ENCODE results near the gene GATA3.

Gene GATA3

DNA sequence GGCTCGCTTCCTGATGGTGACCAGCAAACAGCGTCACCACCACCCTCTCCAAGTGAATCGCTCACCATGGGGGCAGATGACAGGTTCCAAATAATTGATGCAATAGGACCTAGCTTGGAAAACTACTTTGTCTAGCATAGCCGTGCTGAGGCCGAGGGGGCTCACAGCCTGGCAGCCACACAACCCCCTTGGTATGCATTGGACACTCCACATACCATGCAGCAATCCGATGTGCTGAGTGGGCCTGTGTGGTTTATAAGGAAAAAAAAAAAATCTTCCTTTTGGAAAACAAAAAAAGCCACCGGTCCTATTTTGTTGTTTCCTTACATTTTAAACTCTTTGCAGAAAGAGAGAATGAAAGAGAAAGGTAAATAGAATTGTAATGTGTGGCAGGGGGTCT is 15.1 kb downstream of the GATA3 start:
- H3K18ac ChIP-seq (ENCODE audit: low read depth in 1 of 2, low read length in 2 of 2): peak overlapping the region in 1 of 2 experiments; percentile 75
- no peaks in the 10 kb centered on the region for H3K9me3 ChIP-seq (ENCODE audit: control insufficient read depth, low read length)
- H2BK12ac ChIP-seq (ENCODE audit: low read length in 2 of 2): no peak overlapping the region
- H3K23ac ChIP-seq (ENCODE audit: low read length in 2 of 2): no peak overlapping the region
- peak; percentile 70 for DNase-seq
- H3K4me1 ChIP-seq (ENCODE audit: control insufficient read depth, insufficient read depth, low read depth, low read length): peaks cover 2% of the 10 kb centered on the region
- no peaks in the 10 kb centered on the region for H3K79me1 ChIP-seq (replicated peaks; ENCODE audit: low read length, poor library complexity, severe bottlenecking)
- H3K4me2 ChIP-seq (ENCODE audit: low read length, poor library complexity, severe bottlenecking): no peak overlapping the region
- no peak overlapping the region for H2BK5ac ChIP-seq (ENCODE audit: low read depth, low read length, poor library complexity, severe bottlenecking)
- no peak overlapping the region for H3K4ac ChIP-seq (ENCODE audit: low read depth in 1 of 2, low read length in 2 of 2)
- H4K8ac ChIP-seq (ENCODE audit: low read length): peak overlapping the region; percentile 63
- H3K14ac ChIP-seq (ENCODE audit: low read length in 2 of 2): no peak overlapping the region
- no peak overlapping the region for H3K4me3 ChIP-seq (ENCODE audit: insufficient read depth in 1 of 2, low read depth in 1 of 2, low read length in 2 of 2)
- H3K27ac ChIP-seq (ENCODE audit: low read length, poor library complexity, severe bottlenecking): no peak overlapping the region
- 67% methylated on average over 6 of the region's 7 CpGs for WGBS
- H3K36me3 ChIP-seq (ENCODE audit: control insufficient read depth in 1 of 2, insufficient read depth in 2 of 2, low read depth in 1 of 2, low read length in 2 of 2): no peaks in the 10 kb centered on the region
- no peak overlapping the region for H2BK120ac ChIP-seq (ENCODE audit: low read depth, low read length)
- H2AFZ ChIP-seq (ENCODE audit: low read depth, low read length): no peak overlapping the region
- H3K27me3 ChIP-seq (ENCODE audit: control insufficient read depth in 1 of 2, insufficient read depth in 1 of 2, low read length in 2 of 2): peaks cover 10 to 49% of the 10 kb centered on the region in 2 experiments
- H4K91ac ChIP-seq (ENCODE audit: low read length): peak overlapping the region; percentile 72
- H2AK5ac ChIP-seq (ENCODE audit: low read length, severe bottlenecking): no peak overlapping the region
- H2BK15ac ChIP-seq (ENCODE audit: low read depth, poor library complexity, severe bottlenecking): no peak overlapping the region
- no peak overlapping the region for H3K9ac ChIP-seq (ENCODE audit: low read length)

DNA sequence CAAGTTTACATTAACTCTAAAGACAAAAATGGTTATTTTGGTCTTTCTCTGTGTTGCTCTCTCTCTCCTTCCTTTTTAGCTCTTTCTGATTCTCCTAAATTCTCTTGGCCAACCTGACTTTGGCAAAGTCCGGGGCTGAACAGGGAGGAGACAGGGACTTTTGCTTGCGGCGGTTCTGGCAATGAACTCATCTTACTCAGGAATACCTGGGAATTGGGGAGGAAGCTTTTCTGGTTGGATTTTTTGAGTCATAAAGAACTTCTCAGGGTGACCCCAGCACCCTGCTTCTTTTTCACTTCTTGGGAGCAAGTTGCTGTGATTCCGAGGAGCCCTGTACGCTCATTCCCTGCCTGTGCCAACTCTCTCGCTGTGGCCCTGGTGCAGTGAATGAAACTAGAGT is 16.0 kb downstream of the GATA3 start:
- H2BK12ac ChIP-seq (ENCODE audit: low read length in 2 of 2): no peak overlapping the region
- H2BK120ac ChIP-seq (ENCODE audit: low read depth, low read length): no peak overlapping the region
- no peak overlapping the region for H3K14ac ChIP-seq (ENCODE audit: low read length in 2 of 2)
- H3K79me1 ChIP-seq (replicated peaks; ENCODE audit: low read length, poor library complexity, severe bottlenecking): no peaks in the 10 kb centered on the region
- no peak overlapping the region for H3K4ac ChIP-seq (ENCODE audit: low read depth in 1 of 2, low read length in 2 of 2)
- H3K9me3 ChIP-seq (ENCODE audit: control insufficient read depth, low read length): no peaks in the 10 kb centered on the region
- no peak overlapping the region for H3K18ac ChIP-seq (ENCODE audit: low read depth in 1 of 2, low read length in 2 of 2)
- no peak overlapping the region for H3K4me2 ChIP-seq (ENCODE audit: low read length, poor library complexity, severe bottlenecking)
- no peak for DNase-seq
- H2BK5ac ChIP-seq (ENCODE audit: low read depth, low read length, poor library complexity, severe bottlenecking): no peak overlapping the region
- no peak overlapping the region for H4K8ac ChIP-seq (ENCODE audit: low read length)
- peaks cover 2% of the 10 kb centered on the region for H3K4me1 ChIP-seq (ENCODE audit: control insufficient read depth, insufficient read depth, low read depth, low read length)
- no peak overlapping the region for H3K4me3 ChIP-seq (ENCODE audit: insufficient read depth in 1 of 2, low read depth in 1 of 2, low read length in 2 of 2)
- peak overlapping the region; percentile 45 for H2BK15ac ChIP-seq (ENCODE audit: low read depth, poor library complexity, severe bottlenecking)
- H2AK5ac ChIP-seq (ENCODE audit: low read length, severe bottlenecking): no peak overlapping the region
- no peak overlapping the region for H3K23ac ChIP-seq (ENCODE audit: low read length in 2 of 2)
- peaks cover 7 to 43% of the 10 kb centered on the region in 2 experiments for H3K27me3 ChIP-seq (ENCODE audit: control insufficient read depth in 1 of 2, insufficient read depth in 1 of 2, low read length in 2 of 2)
- WGBS: 96% methylated on average over 6 of the region's 6 CpGs
- no peak overlapping the region for H4K91ac ChIP-seq (ENCODE audit: low read length)
- H3K36me3 ChIP-seq (ENCODE audit: control insufficient read depth in 1 of 2, insufficient read depth in 2 of 2, low read depth in 1 of 2, low read length in 2 of 2): no peaks in the 10 kb centered on the region
- H3K9ac ChIP-seq (ENCODE audit: low read length): no peak overlapping the region
- no peak overlapping the region for H3K27ac ChIP-seq (ENCODE audit: low read length, poor library complexity, severe bottlenecking)
- no peak overlapping the region for H2AFZ ChIP-seq (ENCODE audit: low read depth, low read length)

DNA sequence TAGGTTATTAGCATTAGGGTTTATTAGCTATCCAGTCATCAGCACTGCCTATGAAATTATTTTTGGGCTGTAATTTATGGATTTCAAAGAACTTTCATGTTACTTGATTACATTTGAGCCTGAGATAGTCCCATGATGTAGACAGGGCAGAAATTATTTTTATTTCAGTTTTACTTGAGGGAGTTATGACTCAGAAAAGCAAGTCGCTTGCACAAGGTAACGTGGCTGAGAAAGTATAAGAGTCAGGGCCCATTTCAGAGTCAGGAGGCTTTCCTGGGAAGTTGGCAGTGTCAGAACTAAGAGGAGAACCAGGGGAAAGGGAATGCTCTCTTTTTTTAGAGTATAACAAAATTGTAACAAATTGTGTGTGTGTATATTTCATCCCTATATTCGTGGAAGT is 16.5 kb downstream of the GATA3 start:
- Histone ChIP-seq H3K4ac (ENCODE audit: low read depth in 1 of 2, low read length in 2 of 2) (no peak overlapping the region), H2BK15ac (ENCODE audit: low read depth, poor library complexity, severe bottlenecking) (no peak overlapping the region), H3K9ac (ENCODE audit: low read length) (no peak overlapping the region), H4K8ac (ENCODE audit: low read length) (no peak overlapping the region), H3K36me3 (ENCODE audit: control insufficient read depth in 1 of 2, insufficient read depth in 2 of 2, low read depth in 1 of 2, low read length in 2 of 2) (no peaks in the 10 kb centered on the region), H3K23ac (ENCODE audit: low read length in 2 of 2) (no peak overlapping the region), H3K4me3 (ENCODE audit: insufficient read depth in 1 of 2, low read depth in 1 of 2, low read length in 2 of 2) (no peak overlapping the region), H2BK5ac (ENCODE audit: low read depth, low read length, poor library complexity, severe bottlenecking) (no peak overlapping the region), H3K27me3 (ENCODE audit: control insufficient read depth in 1 of 2, insufficient read depth in 1 of 2, low read length in 2 of 2) (peaks cover 7 to 39% of the 10 kb centered on the region in 2 experiments), H3K18ac (ENCODE audit: low read depth in 1 of 2, low read length in 2 of 2) (no peak overlapping the region), H3K14ac (ENCODE audit: low read length in 2 of 2) (no peak overlapping the region), H2BK120ac (ENCODE audit: low read depth, low read length) (no peak overlapping the region), H3K79me1 (replicated peaks; ENCODE audit: low read length, poor library complexity, severe bottlenecking) (no peaks in the 10 kb centered on the region), H4K91ac (ENCODE audit: low read length) (no peak overlapping the region), H3K9me3 (ENCODE audit: control insufficient read depth, low read length) (no peaks in the 10 kb centered on the region), H2AK5ac (ENCODE audit: low read length, severe bottlenecking) (no peak overlapping the region), H3K27ac (ENCODE audit: low read length, poor library complexity, severe bottlenecking) (no peak overlapping the region), H2BK12ac (ENCODE audit: low read length in 2 of 2) (no peak overlapping the region), H3K4me2 (ENCODE audit: low read length, poor library complexity, severe bottlenecking) (no peak overlapping the region), H3K4me1 (ENCODE audit: control insufficient read depth, insufficient read depth, low read depth, low read length) (peaks cover 2% of the 10 kb centered on the region), H2AFZ (ENCODE audit: low read depth, low read length) (no peak overlapping the region)
- 81% methylated on average over 3 of the region's 3 CpGs for WGBS
- DNase-seq: peak; percentile 48

DNA sequence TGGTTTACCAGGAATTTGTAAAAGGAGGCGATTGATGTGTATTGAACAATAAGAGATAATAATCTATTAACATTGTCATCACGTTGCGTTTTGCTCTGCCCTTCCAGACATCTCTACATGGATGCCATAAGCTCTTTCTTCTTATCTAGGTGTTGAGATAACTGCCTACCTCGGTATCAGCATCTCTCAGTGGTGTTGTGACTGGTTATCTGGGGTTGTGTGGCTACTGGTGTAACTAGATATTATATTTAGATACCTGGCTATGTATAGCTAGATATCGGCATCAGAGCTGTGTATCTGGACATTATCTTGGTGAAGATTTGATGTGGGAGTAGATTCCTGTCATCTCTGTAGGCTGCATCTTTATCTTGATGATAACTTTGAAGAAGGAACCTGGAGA is 17.2 kb downstream of the GATA3 start:
- Histone ChIP-seq H3K18ac (ENCODE audit: low read depth in 1 of 2, low read length in 2 of 2) (no peak overlapping the region), H3K4ac (ENCODE audit: low read depth in 1 of 2, low read length in 2 of 2) (no peak overlapping the region), H3K4me2 (ENCODE audit: low read length, poor library complexity, severe bottlenecking) (no peak overlapping the region), H2BK15ac (ENCODE audit: low read depth, poor library complexity, severe bottlenecking) (no peak overlapping the region), H2BK12ac (ENCODE audit: low read length in 2 of 2) (no peak overlapping the region), H2BK5ac (ENCODE audit: low read depth, low read length, poor library complexity, severe bottlenecking) (no peak overlapping the region), H3K4me1 (ENCODE audit: control insufficient read depth, insufficient read depth, low read depth, low read length) (peaks cover 2% of the 10 kb centered on the region), H3K36me3 (ENCODE audit: control insufficient read depth in 1 of 2, insufficient read depth in 2 of 2, low read depth in 1 of 2, low read length in 2 of 2) (no peaks in the 10 kb centered on the region), H3K4me3 (ENCODE audit: insufficient read depth in 1 of 2, low read depth in 1 of 2, low read length in 2 of 2) (no peak overlapping the region), H3K79me1 (replicated peaks; ENCODE audit: low read length, poor library complexity, severe bottlenecking) (no peaks in the 10 kb centered on the region), H4K8ac (ENCODE audit: low read length) (no peak overlapping the region), H3K27me3 (ENCODE audit: control insufficient read depth in 1 of 2, insufficient read depth in 1 of 2, low read length in 2 of 2) (peaks cover 7 to 32% of the 10 kb centered on the region in 2 experiments), H3K14ac (ENCODE audit: low read length in 2 of 2) (no peak overlapping the region), H3K9ac (ENCODE audit: low read length) (no peak overlapping the region), H2AK5ac (ENCODE audit: low read length, severe bottlenecking) (no peak overlapping the region), H4K91ac (ENCODE audit: low read length) (no peak overlapping the region), H3K27ac (ENCODE audit: low read length, poor library complexity, severe bottlenecking) (no peak overlapping the region), H3K23ac (ENCODE audit: low read length in 2 of 2) (no peak overlapping the region), H3K9me3 (ENCODE audit: control insufficient read depth, low read length) (no peaks in the 10 kb centered on the region), H2BK120ac (ENCODE audit: low read depth, low read length) (no peak overlapping the region), H2AFZ (ENCODE audit: low read depth, low read length) (no peak overlapping the region)
- WGBS: 64% methylated on average over 5 of the region's 5 CpGs
- DNase-seq: no peak

All from mesenchymal stem cell (in vitro differentiated cells and primary cell).